ENCODE measurements around the gene HK3.

- no peak for TF ChIP-seq ELF4 (IDR thresholded peaks at IDR 0.05)
- TF ChIP-seq FOXA1 (IDR thresholded peaks at IDR 0.05) = no peak
- TF ChIP-seq SUZ12 (IDR thresholded peaks at IDR 0.05) = no peak
- no peak for TF ChIP-seq BHLHE40 (IDR thresholded peaks at IDR 0.05; ENCODE audit: borderline replicate concordance)
- no peak for TF ChIP-seq FOXK2 (IDR thresholded peaks at IDR 0.05)
Observed at GRCh38 chr5:176880366-176881020, 18.7 kb downstream of the HK3 start.

All from HEK293T (cell line).